GM12874 (cell line): ENCODE data around the gene DDTL.

Experiments used
- CTCF ChIP-seq: IDR thresholded peaks from 2 replicates; pipeline ENCODE4 v1.5.1; 2011; ENCODE audit warnings: low read depth, mild to moderate bottlenecking, control low read depth, low read length, moderate library complexity; ENCODE audit not compliant: insufficient read depth

Gene DDTL

GRCh38 chr22:24006914-24007214, 40.2 kb downstream of the DDTL start:
- TF ChIP-seq CTCF: no peak

GRCh38 chr22:24007253-24008021, 40.7 kb downstream of the DDTL start:
- no peak for TF ChIP-seq CTCF

GRCh38 chr22:24008022-24008283, 41.3 kb downstream of the DDTL start:
- TF ChIP-seq CTCF: no peak

- no peak for TF ChIP-seq CTCF
Observed at GRCh38 chr22:24008381-24009226, 41.9 kb downstream of the DDTL start.

GRCh38 chr22:24009227-24010017, 42.7 kb downstream of the DDTL start:
- no peak for TF ChIP-seq CTCF

GRCh38 chr22:24010018-24010391, 43.3 kb downstream of the DDTL start:
- no peak for TF ChIP-seq CTCF

- TF ChIP-seq CTCF: no peak
Observed at GRCh38 chr22:24011735-24012068, 45.0 kb downstream of the DDTL start.
